ENCODE data around the gene DCUN1D3.

DNA sequence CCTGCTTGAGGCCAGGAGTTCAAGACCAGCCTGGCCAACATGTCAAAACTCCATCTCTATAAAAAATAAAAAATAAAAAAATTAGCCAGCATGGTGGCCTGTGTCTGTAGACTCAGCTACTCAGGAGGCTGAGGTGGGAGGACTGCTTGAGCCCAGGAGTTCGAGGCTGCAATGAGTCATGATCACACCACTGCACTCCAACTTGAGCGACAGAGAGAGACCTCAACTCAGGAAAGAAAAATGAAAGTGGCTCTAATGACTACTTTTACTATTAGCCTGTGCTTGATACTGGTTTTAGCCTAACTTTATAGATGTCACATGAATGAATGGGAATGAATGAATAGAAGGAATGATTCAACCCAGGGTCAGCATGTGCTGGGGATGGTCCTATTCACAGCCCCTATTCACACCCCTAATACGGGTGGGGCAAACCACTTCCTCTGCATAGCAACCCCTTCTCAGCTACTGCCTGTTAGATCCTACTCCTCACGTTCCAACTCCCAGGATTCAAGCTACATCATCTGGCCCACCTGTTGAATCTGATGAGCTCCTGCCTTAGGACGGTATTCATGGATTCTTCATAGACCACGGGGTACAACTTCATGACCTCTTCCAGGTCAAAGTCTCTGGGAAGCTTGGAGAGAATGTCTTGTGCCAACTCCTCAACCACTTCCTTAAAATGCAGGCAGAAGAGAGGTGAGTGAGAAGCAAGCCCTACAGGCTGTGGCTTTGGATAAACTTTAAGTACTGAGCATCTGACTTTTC, 40.9 kb upstream of the DCUN1D3 start:
- TF ChIP-seq, protein P1, sequence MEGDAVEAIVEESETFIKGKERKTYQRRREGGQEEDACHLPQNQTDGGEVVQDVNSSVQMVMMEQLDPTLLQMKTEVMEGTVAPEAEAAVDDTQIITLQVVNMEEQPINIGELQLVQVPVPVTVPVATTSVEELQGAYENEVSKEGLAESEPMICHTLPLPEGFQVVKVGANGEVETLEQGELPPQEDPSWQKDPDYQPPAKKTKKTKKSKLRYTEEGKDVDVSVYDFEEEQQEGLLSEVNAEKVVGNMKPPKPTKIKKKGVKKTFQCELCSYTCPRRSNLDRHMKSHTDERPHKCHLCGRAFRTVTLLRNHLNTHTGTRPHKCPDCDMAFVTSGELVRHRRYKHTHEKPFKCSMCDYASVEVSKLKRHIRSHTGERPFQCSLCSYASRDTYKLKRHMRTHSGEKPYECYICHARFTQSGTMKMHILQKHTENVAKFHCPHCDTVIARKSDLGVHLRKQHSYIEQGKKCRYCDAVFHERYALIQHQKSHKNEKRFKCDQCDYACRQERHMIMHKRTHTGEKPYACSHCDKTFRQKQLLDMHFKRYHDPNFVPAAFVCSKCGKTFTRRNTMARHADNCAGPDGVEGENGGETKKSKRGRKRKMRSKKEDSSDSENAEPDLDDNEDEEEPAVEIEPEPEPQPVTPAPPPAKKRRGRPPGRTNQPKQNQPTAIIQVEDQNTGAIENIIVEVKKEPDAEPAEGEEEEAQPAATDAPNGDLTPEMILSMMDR (conservative IDR thresholded peaks at IDR 0.05; ENCODE audit: low read length) = no peak
- no peak for TF ChIP-seq EZH2phosphoT487 (IDR thresholded peaks at IDR 0.05; ENCODE audit: borderline replicate concordance, low read depth, low read length)
